Endothelial cell of umbilical vein (primary cell): ENCODE results near the gene CCDC179.

Source experiments
- CTCF ChIP-seq, 2 donors: IDR thresholded peaks; 1 replicate in 1 of 2; 2 replicates in 1 of 2; pipeline ENCODE4 v1.5.1; 2011; ENCODE audit warnings: low read length in 2 of 2, mild to moderate bottlenecking in 2 of 2, moderate library complexity in 2 of 2, control low read depth in 1 of 2, inconsistent platforms in 1 of 2, low read depth in 1 of 2; ENCODE audit not compliant: insufficient read depth in 1 of 2; ENCODE audit errors: extremely low read depth in 1 of 2
- POLR2A ChIP-seq: IDR thresholded peaks from 2 replicates; pipeline ENCODE4 v1.6.1; 2012; ENCODE audit warnings: low read depth, mild to moderate bottlenecking, control low read depth, low read length
- POLR2AphosphoS5 ChIP-seq: IDR thresholded peaks from 2 replicates; pipeline ENCODE4 v1.6.1; 2012; ENCODE audit warnings: low read depth, mild to moderate bottlenecking, control low read depth, low read length, moderate library complexity; ENCODE audit not compliant: insufficient read depth

- TF ChIP-seq POLR2A = no peak
- TF ChIP-seq POLR2AphosphoS5 = no peak
- no peak for TF ChIP-seq CTCF (IDR thresholded peaks at IDR 0.05; ENCODE audit: extremely low read depth in 1 of 2, insufficient read depth in 1 of 2, low read depth in 1 of 2, low read length in 2 of 2)
Observed at GRCh38 chr11:22851477-22851876, 8.8 kb downstream of the CCDC179 start.
